Dedifferentiated amniotic fluid mesenchymal stem cell (primary cell): Measurements from ENCODE around the gene CCNYL1.
A peak's percentile ranks its signal among the peaks of the same experiment; 100 is the strongest.
"Not testable (repeated sequence)": the region's sequence is repeated elsewhere in the genome, so short reads cannot be mapped to it uniquely, and the experiment has no call there.

Experiments
- DNase-seq: peaks from one replicate; pipeline ENCODE4 v3.0.0-alpha.2; 2016; ENCODE audit errors: extremely low spot score

CCNYL1 gene

DNA sequence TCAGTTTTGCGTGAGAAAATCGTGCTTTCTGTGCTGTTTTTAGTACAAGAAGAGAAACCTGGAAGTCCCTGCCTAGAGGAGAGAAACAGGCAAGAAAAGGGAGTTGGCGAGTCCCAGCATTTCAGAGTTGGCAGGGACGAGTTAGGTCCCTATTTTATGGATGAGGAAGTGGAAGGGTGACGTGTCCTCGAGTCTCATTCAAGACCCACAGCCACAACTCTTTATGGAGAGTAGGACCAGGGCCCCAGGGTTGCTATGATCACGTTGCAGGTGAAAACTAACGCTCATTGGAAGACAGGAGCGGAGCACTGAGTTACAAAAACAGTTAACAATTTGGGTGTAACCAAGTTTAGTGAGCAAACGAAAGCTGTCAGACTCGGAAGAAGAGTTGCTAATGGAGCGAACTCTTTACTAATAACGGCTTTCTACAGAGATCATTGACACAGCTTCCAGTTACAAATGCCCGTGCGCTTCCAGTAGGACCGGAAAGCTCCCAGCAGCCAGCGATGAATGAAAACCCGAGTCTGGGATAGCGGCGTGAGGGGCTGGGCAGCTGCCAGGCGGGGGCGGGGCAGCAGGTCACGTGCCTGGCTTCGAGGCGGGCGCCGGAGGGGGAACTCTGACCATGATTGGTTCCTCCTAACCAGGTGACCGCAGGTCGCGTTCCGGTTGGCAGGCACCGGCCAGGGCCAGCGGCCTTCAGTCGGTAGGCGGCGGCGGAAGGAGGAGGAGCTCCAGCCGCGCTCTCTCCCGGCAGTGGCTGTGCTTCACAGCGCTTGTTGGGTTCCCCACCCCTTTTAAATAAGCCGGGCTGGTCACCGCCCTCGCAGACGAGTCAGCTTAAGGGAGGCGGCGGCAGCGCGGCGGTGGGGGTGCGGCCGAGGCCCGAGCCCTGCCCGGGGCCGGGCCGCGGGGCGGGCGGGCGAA, at the start of gene CCNYL1:
CCNYL1 (plus strand) TSS at position 827 of the 927 bp plus-strand sequence. CDS start 257 bp downstream, outside the sequence.
- DNase-seq: peak; percentile 98

DNA sequence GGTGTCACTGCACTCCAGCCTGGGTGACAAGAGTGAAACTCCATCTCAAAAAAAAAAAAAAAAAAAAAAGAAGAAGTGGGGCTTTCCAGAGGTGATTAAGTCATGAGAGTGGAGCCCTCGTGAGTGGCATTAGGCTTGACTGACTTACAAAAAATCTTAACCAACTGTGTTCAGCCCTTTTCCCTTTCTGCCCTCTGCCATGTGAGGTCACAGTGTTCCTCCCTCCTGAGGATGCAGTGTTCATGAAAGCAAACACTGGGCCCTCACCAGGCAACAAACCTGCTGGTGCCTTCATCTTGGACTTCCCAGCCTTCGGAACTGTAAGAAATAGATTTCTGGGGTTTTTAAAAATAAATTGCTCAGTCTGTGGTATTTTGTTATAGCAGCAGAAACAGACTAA, 49.2 kb upstream of the CCNYL1 start:
- DNase-seq: no peak

DNA sequence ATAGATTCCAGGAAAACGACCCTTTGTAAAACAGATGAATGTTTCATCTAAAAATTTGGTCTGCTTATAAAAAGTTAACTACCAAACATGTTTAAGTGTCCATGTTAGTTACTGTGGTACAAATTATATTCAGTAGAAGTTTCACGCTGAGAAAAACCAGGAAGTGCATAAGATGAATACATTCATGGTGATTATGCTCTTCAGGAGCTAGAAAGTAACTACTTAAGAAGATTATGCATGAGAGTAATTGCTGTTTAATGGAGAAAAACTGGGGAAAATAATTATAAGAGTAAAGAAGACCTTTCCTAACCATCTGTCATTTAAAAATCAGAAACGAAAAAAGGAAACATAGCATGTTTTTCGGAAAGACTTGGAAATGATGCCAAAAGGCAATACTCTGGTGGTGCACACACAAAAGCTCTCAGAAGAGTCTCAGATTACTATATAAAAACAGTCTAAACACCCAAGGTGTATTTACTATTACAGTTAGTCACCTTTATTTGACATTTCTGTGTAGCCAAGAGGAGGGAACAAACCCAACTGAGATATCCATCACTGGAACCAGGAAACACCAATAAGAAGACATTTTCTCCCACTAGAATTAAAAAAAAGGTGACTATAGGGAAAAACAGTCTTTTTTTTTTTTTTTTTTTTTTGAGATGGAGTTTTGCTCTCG, 47.4 kb upstream of the CCNYL1 start:
- no peak for DNase-seq

- DNase-seq: no peak
Observed at GRCh38 chr2:207670887-207671286, 40.6 kb upstream of the CCNYL1 start.

DNA sequence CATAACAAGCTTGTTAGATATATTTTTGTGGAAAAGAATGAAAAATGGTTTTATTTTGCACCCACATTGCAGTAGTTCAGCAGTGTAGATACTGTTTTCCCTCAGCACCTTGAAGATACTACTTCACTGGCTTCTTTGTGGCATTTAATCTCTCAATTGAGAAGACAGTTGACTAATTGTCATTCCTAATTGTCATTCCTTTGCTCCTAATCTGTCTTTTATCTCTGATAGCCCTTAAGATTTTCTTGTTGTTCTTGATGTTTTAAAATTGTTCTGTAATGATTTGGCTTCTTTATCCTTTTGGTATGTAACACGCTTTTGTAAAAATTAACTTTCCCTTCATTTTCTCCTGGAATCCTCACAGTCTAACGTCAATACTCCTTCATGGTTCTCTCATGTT, 38.0 kb upstream of the CCNYL1 start:
- no peak for DNase-seq

- no peak for DNase-seq
Observed at GRCh38 chr2:207674266-207674774, 37.1 kb upstream of the CCNYL1 start.

GRCh38 chr2:207674826-207675225, 36.6 kb upstream of the CCNYL1 start:
- no peak for DNase-seq

GRCh38 chr2:207676827-207677354, 34.5 kb upstream of the CCNYL1 start:
- DNase-seq: peak; percentile 68

DNA sequence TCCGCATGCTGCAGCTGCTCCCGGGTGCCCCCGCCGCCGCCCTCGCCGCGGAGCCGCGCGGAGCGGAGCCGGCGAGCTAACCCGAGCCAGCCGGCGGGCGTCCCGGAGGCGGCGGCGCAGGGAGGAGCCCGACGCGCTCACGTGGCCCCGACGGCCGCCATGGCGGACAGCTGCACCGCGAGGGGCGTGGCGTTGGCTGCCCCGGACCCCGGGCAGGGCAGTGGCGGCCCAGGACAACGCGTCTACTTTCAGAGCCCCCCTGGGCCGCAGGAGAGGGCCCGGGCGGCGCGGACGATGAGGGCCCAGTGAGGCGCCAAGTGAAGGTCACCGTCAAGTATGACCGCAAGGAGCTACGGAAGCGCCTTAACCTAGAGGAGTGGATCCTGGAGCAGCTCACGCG, 30.0 kb upstream of the CCNYL1 start:
- no peak for DNase-seq

GRCh38 chr2:207682557-207682956, 28.9 kb upstream of the CCNYL1 start:
- DNase-seq: no peak

GRCh38 chr2:207683438-207683837, 28.0 kb upstream of the CCNYL1 start:
- no peak for DNase-seq

- DNase-seq: peak; percentile 40
Observed at GRCh38 chr2:207683879-207684627, 27.4 kb upstream of the CCNYL1 start.

DNA sequence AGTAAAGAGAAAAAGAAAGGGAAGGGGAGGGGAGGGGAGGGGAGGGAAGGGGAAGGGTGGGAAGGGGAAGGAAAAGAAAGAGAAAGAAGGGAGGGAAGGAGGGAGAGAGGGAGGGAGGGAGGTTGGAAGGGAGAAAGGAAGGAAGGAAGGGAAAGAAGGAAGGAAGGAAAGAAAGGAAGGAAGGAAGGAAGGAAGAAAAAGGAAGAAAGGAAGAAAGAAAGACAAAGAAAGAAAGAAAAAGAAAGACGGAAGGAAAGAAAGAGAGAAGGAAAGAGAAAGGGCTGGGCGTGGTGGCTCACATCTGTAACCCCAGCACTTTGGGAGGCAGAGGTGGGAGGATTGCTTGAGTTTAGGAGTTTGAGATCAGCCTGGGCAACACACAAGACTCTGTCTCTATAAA, 24.6 kb upstream of the CCNYL1 start:
- DNase-seq: no peak

DNA sequence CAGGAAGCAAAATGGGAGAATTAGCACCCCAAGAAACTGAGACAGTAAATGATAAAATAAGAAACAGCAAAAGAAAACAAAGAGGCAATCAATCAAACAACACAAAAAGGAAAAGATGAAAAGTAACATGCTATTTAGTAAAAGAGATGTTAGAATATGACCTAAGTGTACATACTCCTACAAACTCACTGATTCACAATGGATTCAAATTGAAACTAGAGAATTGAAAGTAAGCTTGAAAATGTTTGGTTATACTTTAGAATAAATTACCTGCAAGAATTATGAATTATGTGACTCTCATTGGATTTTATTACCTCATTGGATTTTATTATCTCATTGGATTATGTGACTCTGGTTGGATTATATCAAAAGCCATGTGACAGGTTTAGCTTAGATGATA, 22.8 kb upstream of the CCNYL1 start:
- no peak for DNase-seq

DNA sequence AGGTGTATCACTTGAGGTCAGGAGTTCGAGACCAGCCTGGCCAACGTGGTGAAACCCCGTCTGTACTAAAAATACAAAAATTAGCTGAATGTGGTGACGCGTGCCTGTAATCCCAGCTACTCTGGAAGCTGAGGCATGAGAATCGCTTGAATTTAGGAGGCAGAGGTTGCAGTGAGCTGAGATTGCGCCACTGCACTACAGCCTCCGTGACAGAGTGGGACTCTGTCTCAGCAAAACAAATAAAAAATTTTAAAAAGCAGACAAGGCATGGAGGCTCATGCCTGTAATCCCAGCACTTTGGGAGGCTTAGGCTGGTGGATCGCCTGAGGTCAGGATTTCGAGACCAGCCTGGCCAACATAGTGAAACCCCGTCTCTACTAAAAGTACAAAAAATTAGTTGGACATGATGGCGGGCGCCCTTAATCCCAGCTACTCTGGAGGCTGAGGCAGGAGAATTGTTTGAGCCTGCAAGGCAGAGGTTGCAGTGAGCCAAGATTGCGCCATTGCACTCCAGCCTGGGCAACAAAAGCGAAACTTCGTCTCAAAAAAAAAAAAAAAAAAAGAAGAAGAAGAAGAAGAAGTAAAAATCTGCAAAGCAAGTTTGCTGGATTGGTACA, 20.5 kb upstream of the CCNYL1 start:
- not testable (repeated sequence) for DNase-seq

GRCh38 chr2:207692206-207693065, 19.0 kb upstream of the CCNYL1 start:
- no peak for DNase-seq

DNA sequence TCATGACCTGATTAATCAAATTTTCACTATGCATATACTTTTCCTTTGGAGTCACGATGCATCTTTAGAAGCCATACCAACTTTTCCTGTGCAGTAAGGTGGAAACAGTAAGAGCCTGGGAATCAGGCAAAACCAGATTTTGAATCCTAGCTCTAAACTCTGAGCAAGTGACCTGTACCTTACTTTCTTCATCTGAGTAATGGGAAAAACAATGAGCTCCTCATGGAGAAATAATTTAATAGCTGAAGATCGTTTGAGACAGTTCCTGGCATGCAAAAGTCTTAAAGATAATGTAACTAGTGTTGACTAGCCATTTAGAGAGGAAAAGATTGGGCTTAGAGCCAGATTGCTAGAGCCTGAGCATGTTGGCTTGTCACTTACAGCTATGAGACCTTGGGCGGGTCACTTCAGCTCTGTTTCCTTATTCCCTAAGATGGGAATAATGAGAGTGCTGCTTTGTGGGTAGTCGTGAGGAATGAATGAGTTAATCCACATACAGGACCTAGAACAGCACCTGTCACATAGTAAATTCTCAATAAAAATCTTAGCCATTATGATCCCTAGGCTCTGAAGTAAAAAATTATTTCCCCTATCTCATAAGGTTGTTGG, 17.7 kb upstream of the CCNYL1 start:
- DNase-seq: no peak

DNA sequence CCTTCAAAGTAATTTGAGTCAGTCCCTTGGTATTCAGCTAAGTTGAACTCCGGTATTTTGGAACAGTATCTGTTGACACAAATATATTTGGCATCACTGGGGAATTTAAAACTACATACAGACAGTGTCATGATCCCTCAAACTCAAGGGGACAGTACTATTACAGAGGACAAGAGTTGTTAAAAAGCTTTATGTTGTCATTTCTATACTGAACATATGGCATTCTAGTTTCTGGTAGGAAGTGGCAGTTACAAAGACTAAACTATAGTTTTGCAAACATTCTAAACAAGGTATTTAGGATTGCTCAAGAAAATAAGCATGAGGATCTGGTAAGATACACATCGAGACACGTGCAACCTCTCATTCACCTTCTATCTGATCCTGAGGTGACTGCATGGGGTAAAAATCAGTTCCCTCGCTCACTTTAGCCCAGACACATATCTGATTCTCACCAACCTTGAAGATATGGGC, 16.6 kb upstream of the CCNYL1 start:
- DNase-seq: peak; percentile 52

- DNase-seq: no peak
Observed at GRCh38 chr2:207695293-207695692, 16.1 kb upstream of the CCNYL1 start.

GRCh38 chr2:207696911-207697310, 14.5 kb upstream of the CCNYL1 start:
- DNase-seq: not testable (repeated sequence)
